Neuron (in vitro differentiated cells): Measurements from ENCODE around the gene ZNF862.
"Not testable (repeated sequence)": the region's sequence is repeated elsewhere in the genome, so short reads cannot be mapped to it uniquely, and the experiment has no call there.

Source experiments
- H2AFZ ChIP-seq: one replicate; pipeline ENCODE4 v1.6.1; 2013; ENCODE audit warnings: low read depth, mild to moderate bottlenecking, inconsistent platforms, low read length, moderate library complexity
- H3K27me3 ChIP-seq: one replicate; pipeline ENCODE4 v1.6.1; 2013; ENCODE audit warnings: low read length; ENCODE audit not compliant: insufficient read depth
- H3K36me3 ChIP-seq: one replicate; pipeline ENCODE4 v1.6.1; 2013; ENCODE audit warnings: low read length; ENCODE audit not compliant: insufficient read depth
- H3K4me1 ChIP-seq: one replicate; pipeline ENCODE4 v1.6.1; 2013; ENCODE audit warnings: low read length; ENCODE audit not compliant: insufficient read depth
- H3K4me3 ChIP-seq: 2 replicates; pipeline ENCODE4 v1.5.1; 2013; ENCODE audit warnings: mild to moderate bottlenecking, low read length, moderate library complexity
- H3K9me3 ChIP-seq: one replicate; pipeline ENCODE4 v1.6.1; 2013; ENCODE audit warnings: low read length

Gene ZNF862

DNA sequence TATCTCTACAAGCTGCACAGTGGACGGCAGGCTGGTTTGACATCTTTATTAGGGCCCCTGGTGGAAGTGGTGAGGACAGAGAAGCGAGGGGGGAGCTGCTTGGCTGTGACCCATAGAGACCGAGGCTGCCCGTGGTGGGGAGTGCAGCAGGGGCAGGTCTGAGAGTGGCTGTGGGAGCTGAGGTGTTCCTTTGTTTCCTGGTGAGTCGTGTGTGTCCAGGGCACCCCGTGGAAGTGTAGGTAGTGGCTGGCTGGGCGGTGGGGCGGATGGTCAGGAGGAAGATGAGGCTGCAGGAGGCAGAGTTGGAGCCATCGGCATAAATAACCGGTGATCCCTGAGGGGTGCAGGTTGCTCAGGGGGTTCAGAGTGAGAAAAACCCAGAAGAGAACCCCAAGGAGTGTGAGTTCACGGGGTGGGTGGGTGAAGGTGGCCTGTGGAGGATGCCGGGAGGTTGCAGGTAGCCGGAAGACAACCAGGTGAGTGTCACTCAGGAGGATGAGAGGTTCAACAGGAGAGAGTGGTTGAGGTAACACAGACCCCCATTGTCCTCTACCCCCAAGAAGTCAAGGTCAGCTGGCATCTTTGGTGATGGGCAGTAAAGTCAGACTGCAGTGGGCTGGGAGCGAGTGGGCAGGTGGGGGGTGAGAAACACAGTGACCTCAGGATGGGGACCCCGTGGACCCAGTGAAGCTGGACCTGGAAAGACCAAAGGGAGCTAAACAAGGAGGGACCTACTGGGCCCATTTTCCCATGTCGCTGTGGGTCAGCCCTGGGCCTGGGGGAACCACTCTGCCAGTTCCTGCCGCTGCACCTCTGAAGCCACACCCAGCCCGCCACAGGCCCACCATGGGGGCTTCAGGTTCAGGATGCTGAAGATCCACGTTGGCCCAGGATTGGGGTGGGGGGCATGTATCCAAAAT, 43.4 kb downstream of the ZNF862 start:
- H3K36me3 ChIP-seq = peaks cover 19% of the 10 kb centered on the region
- peaks cover 2% of the 10 kb centered on the region for H3K9me3 ChIP-seq
- no peak overlapping the region for H2AFZ ChIP-seq
- H3K4me3 ChIP-seq = no peak overlapping the region
- peaks cover 9% of the 10 kb centered on the region for H3K4me1 ChIP-seq
- no peaks in the 10 kb centered on the region for H3K27me3 ChIP-seq

DNA sequence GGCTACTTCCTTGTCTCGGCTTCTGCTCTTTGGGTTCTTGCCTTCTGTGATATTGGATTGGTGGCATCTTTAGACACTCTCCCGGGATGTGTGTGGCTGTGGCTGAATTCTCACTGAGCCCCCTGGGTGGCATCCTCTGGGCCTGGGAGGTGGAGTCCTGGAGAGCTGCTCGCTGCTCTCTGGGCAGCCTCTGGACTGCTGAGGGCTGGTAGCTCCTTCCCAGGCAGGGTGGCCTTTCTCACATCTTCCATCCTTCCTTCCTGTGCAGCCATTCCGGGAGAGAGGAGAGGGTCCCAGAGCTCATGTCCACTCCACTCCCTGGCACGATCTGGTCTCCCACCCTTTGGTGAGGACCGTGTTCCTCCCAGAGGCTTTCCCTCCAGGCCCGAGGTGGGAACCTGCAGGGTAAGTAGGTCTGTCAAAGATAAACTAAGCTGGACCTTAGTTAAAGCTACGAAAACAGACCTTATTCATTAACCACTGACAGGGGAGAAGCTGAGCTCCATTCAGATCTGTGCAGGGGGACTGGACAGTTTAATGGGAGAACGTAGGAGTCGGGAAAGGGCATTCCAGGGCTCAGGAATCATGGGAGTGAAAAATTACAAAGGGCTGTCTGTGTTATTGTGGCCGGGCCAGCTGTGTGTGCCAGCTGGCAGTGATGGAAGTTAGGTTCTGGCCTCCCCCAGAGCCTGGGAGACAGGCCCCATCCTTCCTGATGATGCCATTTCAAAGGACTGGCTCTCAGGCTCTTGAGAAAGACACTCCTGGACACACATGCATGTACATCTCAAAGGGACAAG, 44.3 kb downstream of the ZNF862 start:
- H3K9me3 ChIP-seq = peaks cover 4% of the 10 kb centered on the region
- H3K4me1 ChIP-seq = peaks cover 9% of the 10 kb centered on the region
- H2AFZ ChIP-seq = no peak overlapping the region
- no peak overlapping the region for H3K4me3 ChIP-seq
- H3K27me3 ChIP-seq = no peaks in the 10 kb centered on the region
- H3K36me3 ChIP-seq = peaks cover 19% of the 10 kb centered on the region

DNA sequence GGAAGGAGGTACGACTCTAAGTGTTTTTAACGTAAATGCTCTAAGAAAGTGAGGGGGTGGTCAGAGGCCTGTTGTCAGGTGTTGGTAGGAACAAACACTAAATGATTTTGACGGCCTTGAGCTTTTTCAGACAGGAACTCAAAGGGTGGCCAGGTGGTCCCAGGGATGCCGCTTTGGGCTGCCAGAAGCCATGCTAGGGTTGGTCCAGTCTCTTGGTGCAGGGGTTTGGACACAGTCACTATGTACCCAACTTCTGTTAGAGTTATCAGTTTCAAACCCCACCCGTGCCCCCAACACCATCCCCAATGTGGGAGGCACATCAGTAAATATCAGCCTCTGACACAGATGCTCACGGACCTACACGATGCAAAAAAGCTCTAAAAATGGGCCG, 44.9 kb downstream of the ZNF862 start:
- H3K27me3 ChIP-seq = no peaks in the 10 kb centered on the region
- peaks cover 9% of the 10 kb centered on the region for H3K4me1 ChIP-seq
- no peak overlapping the region for H2AFZ ChIP-seq
- peaks cover 15% of the 10 kb centered on the region for H3K36me3 ChIP-seq
- peaks cover 4% of the 10 kb centered on the region for H3K9me3 ChIP-seq
- no peak overlapping the region for H3K4me3 ChIP-seq

DNA sequence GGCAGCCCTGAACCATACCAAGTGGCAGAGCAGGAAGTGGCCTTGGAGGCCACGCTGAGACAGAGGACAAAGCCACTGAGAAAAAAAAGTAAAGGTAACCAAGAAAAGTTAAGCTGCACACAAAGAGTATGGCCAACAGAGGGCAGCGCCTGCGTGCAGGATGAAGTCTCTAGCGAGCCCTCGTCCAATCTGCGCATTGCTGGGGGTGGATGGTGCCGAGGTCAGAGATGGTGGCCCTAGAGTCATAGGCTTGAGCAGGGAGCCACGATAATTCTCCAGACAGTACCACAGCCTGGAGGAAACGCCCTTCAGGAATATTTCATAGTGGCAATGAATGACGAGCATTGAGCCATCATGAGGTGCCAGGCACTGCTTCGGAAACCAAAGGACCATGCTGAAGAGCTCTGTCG, 45.3 kb downstream of the ZNF862 start:
- Histone ChIP-seq H3K36me3 (peaks cover 15% of the 10 kb centered on the region), H2AFZ (no peak overlapping the region), H3K9me3 (peaks cover 4% of the 10 kb centered on the region), H3K27me3 (no peaks in the 10 kb centered on the region), H3K4me3 (no peak overlapping the region), H3K4me1 (peaks cover 9% of the 10 kb centered on the region)

DNA sequence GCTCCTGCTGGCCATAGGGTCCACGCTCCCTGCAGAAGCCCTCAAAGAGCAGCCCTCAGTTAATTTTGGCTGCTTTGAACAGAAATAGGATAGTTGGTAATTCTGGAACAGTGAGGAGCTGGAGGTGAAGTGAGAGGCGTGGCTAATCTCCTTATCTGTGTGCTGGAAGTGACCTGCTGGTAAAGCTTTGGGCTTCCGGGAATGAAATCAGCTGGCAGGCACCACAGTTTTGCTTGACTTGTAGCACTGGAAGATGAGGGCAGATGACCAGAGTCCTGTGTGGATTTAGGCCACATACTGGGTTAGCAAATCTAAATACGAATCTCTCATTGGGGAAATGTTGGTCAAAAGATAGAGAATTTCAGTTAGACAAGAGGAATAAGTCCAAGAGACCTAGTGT, 45.8 kb downstream of the ZNF862 start:
- Histone ChIP-seq H3K4me3 (no peak overlapping the region), H3K27me3 (no peaks in the 10 kb centered on the region), H2AFZ (no peak overlapping the region), H3K4me1 (peaks cover 9% of the 10 kb centered on the region), H3K36me3 (peaks cover 14% of the 10 kb centered on the region), H3K9me3 (peaks cover 4% of the 10 kb centered on the region)

DNA sequence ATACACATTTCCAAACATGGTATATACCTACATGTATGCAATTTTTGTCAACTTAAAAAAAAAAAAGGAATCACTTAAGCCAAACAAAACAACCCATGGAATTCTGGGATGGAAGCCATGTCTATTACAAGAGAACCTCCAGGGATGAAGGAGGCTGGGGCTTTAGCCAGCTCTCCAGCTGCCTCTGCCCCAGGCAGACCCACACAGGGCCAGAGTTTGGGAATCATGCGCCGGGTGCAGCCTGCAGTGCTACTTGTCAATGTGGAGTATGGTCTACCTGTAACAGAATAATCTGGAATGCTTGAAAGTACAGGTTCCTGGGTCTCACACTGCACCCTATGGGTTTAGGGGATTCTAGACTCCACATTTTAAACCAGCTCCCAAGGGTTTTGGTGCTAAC, 46.4 kb downstream of the ZNF862 start:
- Histone ChIP-seq H3K27me3 (no peaks in the 10 kb centered on the region), H3K4me3 (no peak overlapping the region), H3K36me3 (peaks cover 9% of the 10 kb centered on the region), H3K9me3 (peaks cover 4% of the 10 kb centered on the region), H3K4me1 (peaks cover 9% of the 10 kb centered on the region), H2AFZ (no peak overlapping the region)

DNA sequence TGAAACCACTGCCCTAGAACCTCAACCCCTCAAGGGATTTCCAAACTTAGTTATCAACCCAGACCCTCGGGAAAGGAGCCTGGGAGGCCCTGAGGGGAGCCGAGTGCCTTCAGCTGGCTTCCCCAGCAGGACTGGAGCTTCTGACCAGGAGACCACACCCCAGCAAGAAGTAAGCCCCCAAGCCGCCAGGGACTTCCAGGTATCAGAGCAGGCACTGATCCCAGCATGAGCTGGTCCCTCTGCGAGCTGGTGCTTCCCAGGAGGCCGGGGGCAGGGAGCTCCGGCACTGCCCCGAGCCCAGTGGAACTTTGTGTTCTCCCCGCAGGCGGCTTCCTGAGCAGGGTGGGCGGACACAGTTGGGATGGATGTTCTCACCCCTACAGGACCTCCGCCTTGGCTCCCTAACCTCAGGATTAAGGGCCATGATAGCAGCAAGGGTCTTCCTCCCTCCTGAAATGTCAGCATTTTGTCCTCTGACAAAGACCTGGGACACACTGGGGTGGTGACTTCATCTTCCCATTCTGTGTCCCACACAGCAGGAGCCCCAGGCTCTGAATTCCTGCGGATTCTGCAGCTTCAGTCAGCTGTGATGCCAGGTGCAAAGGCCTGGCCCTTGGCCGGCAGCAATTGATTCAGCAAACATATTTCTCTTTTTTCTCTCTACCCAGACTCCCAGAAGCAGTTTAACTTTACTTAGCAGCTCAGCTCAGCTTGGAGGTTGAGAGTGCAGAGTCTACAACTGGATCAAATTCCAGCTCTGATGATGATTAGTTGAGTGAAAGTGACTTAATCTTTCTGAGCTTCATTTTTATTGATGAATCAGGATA, 47.2 kb downstream of the ZNF862 start:
- H2AFZ ChIP-seq = no peak overlapping the region
- H3K4me3 ChIP-seq = no peak overlapping the region
- peaks cover 2% of the 10 kb centered on the region for H3K9me3 ChIP-seq
- no peaks in the 10 kb centered on the region for H3K27me3 ChIP-seq
- H3K4me1 ChIP-seq = peaks cover 9% of the 10 kb centered on the region
- peaks cover under 1% of the 10 kb centered on the region for H3K36me3 ChIP-seq

DNA sequence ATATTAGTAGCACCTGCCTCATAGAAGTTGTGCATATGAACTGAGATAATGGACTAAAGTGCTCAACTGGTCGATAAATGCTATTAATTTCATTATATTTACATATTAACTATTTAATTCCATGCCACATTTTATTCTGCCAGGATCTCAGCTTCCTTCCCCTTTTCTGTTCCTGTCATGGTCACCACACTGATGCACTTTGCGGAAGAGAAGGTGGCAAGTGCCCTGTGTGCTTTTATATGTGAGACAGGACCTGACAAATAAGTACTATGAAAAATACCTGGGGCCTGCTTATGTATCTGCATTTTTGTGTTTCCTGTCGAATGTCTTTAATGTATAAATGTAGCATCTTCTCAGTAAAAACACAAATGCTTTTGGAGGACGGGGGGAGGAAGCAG, 47.8 kb downstream of the ZNF862 start:
- H3K27me3 ChIP-seq = no peaks in the 10 kb centered on the region
- no peak overlapping the region for H2AFZ ChIP-seq
- peaks cover 9% of the 10 kb centered on the region for H3K4me1 ChIP-seq
- no peak overlapping the region for H3K4me3 ChIP-seq
- peaks cover 2% of the 10 kb centered on the region for H3K9me3 ChIP-seq
- no peaks in the 10 kb centered on the region for H3K36me3 ChIP-seq

DNA sequence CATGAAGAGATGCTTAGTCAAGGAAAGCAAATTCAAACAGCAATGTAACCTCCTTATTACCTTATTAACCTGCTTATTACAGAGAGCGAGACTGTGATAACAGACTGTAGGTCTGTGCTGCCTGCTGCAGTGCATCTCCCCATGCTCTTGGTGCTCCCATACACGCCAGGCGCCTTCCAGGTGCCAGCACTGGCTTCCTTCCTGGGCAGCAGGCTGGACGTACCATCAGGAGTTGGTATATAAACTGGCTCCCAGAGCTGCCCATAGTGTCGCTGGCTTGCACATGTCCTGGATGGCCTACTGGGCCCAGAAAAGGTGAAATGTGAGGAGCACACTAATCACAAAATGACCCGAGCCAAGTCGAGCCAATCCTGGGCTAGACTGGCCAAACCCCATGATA, 49.1 kb downstream of the ZNF862 start:
- no peaks in the 10 kb centered on the region for H3K36me3 ChIP-seq
- no peak overlapping the region for H2AFZ ChIP-seq
- no peaks in the 10 kb centered on the region for H3K27me3 ChIP-seq
- H3K4me1 ChIP-seq = peaks cover 9% of the 10 kb centered on the region
- H3K4me3 ChIP-seq = no peak overlapping the region
- peaks cover 2% of the 10 kb centered on the region for H3K9me3 ChIP-seq

DNA sequence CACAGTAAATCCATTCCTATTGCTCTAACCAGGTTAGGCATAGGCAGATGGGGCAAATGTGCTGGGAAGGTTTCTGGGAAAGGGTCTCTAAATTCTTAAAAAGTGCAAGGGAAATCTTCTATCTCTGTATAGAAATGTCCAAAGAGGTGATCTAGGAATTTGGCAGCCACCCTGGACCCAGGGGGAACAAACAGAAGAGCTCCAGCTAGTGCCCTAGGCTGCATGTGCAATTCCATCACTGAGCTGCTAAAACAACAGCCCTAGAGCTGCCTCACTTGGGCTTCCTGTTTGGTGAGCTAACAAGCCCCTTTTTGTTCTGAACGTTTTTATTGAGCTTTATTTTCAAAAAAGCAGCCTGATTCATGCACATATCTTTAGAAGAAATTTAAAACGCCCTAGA, 52.5 kb downstream of the ZNF862 start:
- H3K36me3 ChIP-seq, H3K4me1 ChIP-seq, H3K27me3 ChIP-seq, H3K4me3 ChIP-seq, H2AFZ ChIP-seq, H3K9me3 ChIP-seq: not testable (repeated sequence)

DNA sequence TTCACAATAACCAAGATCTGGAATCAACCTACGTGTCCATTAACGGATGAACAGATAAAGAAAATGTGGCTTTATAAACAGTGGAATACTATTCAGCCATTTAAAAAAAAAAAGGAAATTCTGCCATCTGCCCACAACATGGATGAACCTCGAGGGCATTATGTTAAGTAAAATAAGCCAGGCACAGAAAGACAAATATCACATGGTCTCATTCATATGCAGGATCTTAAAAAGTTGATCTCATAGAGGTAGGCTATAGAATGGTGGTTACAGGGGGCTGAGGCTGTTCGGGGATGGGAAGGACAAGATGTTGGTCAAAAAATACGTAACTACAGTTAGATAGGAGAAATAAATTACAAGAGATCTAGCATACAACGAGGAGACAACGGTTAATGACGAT, 56.8 kb downstream of the ZNF862 start:
- not testable (repeated sequence) for H3K4me3 ChIP-seq, H2AFZ ChIP-seq, H3K36me3 ChIP-seq, H3K9me3 ChIP-seq, H3K27me3 ChIP-seq, H3K4me1 ChIP-seq

DNA sequence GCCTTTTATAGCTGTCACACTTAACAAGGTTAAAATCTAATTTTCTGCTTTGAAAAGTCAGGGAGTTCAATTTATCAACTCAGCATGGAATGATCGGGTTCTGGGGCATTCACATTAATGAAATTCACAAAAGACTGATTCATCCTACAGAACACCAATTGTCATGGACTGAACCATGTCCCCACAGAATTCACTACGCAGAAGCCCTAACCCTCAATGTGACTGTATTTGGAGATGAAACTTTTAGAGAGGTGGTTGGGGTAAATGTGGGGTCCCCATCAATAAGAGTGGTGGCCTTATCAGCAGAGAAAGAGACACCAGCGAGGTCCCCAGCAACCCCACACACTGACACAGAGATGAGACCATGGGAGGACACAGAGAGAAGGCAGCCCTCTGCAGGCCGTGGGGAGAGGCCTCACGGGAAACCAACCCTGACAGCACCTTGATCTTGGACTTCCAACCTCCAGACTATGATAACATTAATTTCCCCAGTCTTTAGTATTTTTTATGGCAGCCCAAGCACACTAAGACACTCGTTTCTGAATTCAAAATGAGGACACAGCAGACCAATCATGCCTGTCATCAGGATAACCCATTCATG, 69.7 kb downstream of the ZNF862 start:
- H3K4me3 ChIP-seq, H3K27me3 ChIP-seq, H2AFZ ChIP-seq, H3K4me1 ChIP-seq, H3K36me3 ChIP-seq, H3K9me3 ChIP-seq: not testable (repeated sequence)
